T-cell (primary cell): ENCODE measurements around the gene GABRR3. TPM values are rescaled to one million over a fixed set of nuclear protein-coding genes. Genes with fewer than 3 reads are reported as not detected.

Source experiments
- ATAC-seq, 4 experiments: fragments of 200-7000 bp in 3 of 4; fragments of 150-1000 bp in 1 of 4; cut with Tn5 transposase; replicated peaks in 1 of 4; 1 replicate in 3 of 4; 2 replicates in 1 of 4; pipeline ENCODE4 v1.10.0; 2021; ENCODE audit warnings: moderate library complexity in 3 of 4, mild to moderate bottlenecking in 2 of 4, moderate number of reproducible peaks in 1 of 4
- CTCF ChIA-PET, 2 donors: fragments of 300-600 bp; sonication (Branson Sonifier 250); formaldehyde crosslinking; loops; one replicate each; lab custom pipeline; 2022; ENCODE audit warnings: antibody characterized with exemption in 2 of 2; lab: Charles Lee
- POLR2A ChIA-PET, 2 donors: fragments of 300-600 bp; sonication (Branson Sonifier 250); formaldehyde crosslinking; loops; one replicate each; lab custom pipeline; 2022; ENCODE audit warnings: antibody characterized with exemption in 2 of 2; lab: Charles Lee
- DNase-seq, 35 experiments: peaks; one replicate each; pipeline versions ENCODE4 v3.0.0 to v3.0.0-alpha.2; 2013 to 2023
- H3K27ac ChIP-seq: one replicate; pipeline ENCODE4 v1.5.1; 2013; ENCODE audit warnings: low read length
- H3K27me3 ChIP-seq, 2 experiments: replicated peaks in 1 of 2; 1 replicate in 1 of 2; 2 replicates in 1 of 2; pipeline versions ENCODE4 v1.6.1 to v1.7.0; 2013; ENCODE audit warnings: low read length in 1 of 2, mixed read lengths in 1 of 2; ENCODE audit not compliant: control insufficient read depth in 2 of 2, insufficient read depth in 2 of 2; ENCODE audit errors: extremely low read depth in 1 of 2
- H3K36me3 ChIP-seq, 2 donors: 1 replicate in 1 of 2; 2 replicates in 1 of 2; pipeline versions ENCODE4 v1.6.1 to v1.7.0; 2013; ENCODE audit warnings: low read length in 1 of 2; ENCODE audit not compliant: control insufficient read depth in 2 of 2, insufficient read depth in 1 of 2; ENCODE audit errors: extremely low read depth in 1 of 2
- H3K4me1 ChIP-seq, 2 experiments: 1 replicate in 1 of 2; 2 replicates in 1 of 2; pipeline versions ENCODE4 v1.6.1 to v1.7.0; 2013; ENCODE audit warnings: low read length in 2 of 2, mixed read lengths in 1 of 2; ENCODE audit not compliant: insufficient read depth in 2 of 2, control insufficient read depth in 1 of 2; ENCODE audit errors: extremely low read depth in 1 of 2
- H3K4me3 ChIP-seq, 2 donors: 1 replicate in 1 of 2; 2 replicates in 1 of 2; pipeline versions ENCODE4 v1.5.1 to v1.7.0; 2013; ENCODE audit warnings: mild to moderate bottlenecking in 2 of 2, low read length in 1 of 2, moderate library complexity in 1 of 2; ENCODE audit not compliant: control insufficient read depth in 1 of 2; ENCODE audit errors: extremely low read depth in 1 of 2
- H3K9me3 ChIP-seq: 2 replicates; pipeline ENCODE4 v1.7.0; 2013
- H3K27ac Mint-ChIP-seq, 2 donors: one replicate each; pipeline ENCODE4 v1.8.0; 2020 to 2021; ENCODE audit warnings: mild to moderate bottlenecking in 2 of 2, mixed read lengths in 2 of 2
- H3K27me3 Mint-ChIP-seq, 2 donors: one replicate each; pipeline ENCODE4 v1.8.0; 2021 to 2022; ENCODE audit warnings: mixed read lengths in 2 of 2
- H3K36me3 Mint-ChIP-seq: one replicate; pipeline ENCODE4 v1.8.0; 2021; ENCODE audit warnings: mixed read lengths
- H3K4me1 Mint-ChIP-seq, 3 donors: one replicate each; pipeline ENCODE4 v1.8.0; 2020 to 2022; ENCODE audit warnings: mixed read lengths in 3 of 3, mild to moderate bottlenecking in 1 of 3
- H3K4me3 Mint-ChIP-seq, 3 donors: one replicate each; pipeline ENCODE4 v1.8.0; 2020 to 2022; ENCODE audit warnings: mild to moderate bottlenecking in 3 of 3, mixed read lengths in 3 of 3, moderate library complexity in 3 of 3
- H3K9me3 Mint-ChIP-seq, 3 donors: one replicate each; pipeline ENCODE4 v1.8.0; 2020 to 2022; ENCODE audit warnings: mixed read lengths in 3 of 3
- WGBS: methylation state at CpG from one replicate; pipeline ENCODE4 v1.1.5; 2013; ENCODE audit warnings: missing lambda C conversion rate; ENCODE audit not compliant: insufficient coverage; 5-methylcytosine and 5-hydroxymethylcytosine counted together
- total RNA-seq, 35 experiments: library from RNA in 6 of 35; stranded (reverse) in 6 of 35; fragments of 120-200 nt in 1 of 35; gene quantifications; one replicate each; pipeline versions ENCODE4 v1.2.1 to v1.2.4 and lab custom pipeline; 2013 to 2026

The GABRR3 gene
- total RNA-seq, 5 donors from 2014 or later (not counting 1 experiment from before 2014, with no cell fraction given) = not detected

GRCh38 chr3:97970956-97971620, 64.0 kb downstream of the GABRR3 start:
- H3K27me3 Mint-ChIP-seq = no peaks in the 10 kb centered on the region
- peaks cover 10% of the 10 kb centered on the region for H3K36me3 Mint-ChIP-seq
- no peaks in the 10 kb centered on the region for H3K9me3 Mint-ChIP-seq
- ATAC-seq (no peak), DNase-seq (no peak)
- H3K9me3 ChIP-seq = no peaks in the 10 kb centered on the region
- peak overlapping the region; percentile 8 for H3K27ac ChIP-seq
- ChIA-PET POLR2A (interaction anchor here in 1 of 2 donors (1.3 kb wide), 1 partner anchor 149 kb away, joined by 6 read pairs; the partner anchor contains the start of gene CRYBG3), CTCF (interaction anchor here (0.7 to 1.5 kb wide), 8 partner anchors 20 to 177 kb away, joined by 3 to 8 read pairs (median 4); partner anchors contain the start of gene CRYBG3 (in 1 of the 2))
- peak overlapping the region; percentile 86 to 87 for H3K27ac Mint-ChIP-seq
- WGBS = 84% methylated on average over 7 of the region's 9 CpGs
- no peaks in the 10 kb centered on the region for H3K27me3 ChIP-seq
- peak overlapping the region; percentile 54 to 72 for H3K4me3 ChIP-seq
- peak overlapping the region; percentile 80 to 88 (median 85) for H3K4me3 Mint-ChIP-seq
- H3K4me1 ChIP-seq = peaks cover 9 to 21% of the 10 kb centered on the region in 2 experiments
- H3K36me3 ChIP-seq = peaks cover 0 to 8% of the 10 kb centered on the region in 2 donors
- H3K4me1 Mint-ChIP-seq = peaks cover 64 to 80% (median 73%) of the 10 kb centered on the region in 3 donors

DNA sequence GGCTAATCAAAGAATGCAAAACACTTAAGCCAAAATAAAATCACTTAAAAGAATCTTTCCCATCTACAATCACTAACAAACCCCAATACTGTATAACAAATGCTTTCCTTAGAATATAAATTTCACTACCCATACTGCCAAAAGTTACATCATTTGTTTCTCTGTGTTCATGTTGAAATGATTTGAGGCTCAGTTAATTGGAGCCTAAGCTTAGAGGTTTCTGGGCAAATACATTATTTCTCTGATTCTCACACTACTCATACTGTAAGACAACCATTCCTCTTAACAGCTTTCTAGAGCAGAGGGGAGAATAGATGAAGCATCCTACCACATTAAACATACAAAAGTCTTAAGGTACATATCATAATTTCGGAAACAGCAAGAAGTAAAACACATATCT, 65.0 kb downstream of the GABRR3 start:
- H3K27ac Mint-ChIP-seq = no peak overlapping the region

GRCh38 chr3:97969541-97969940, 65.6 kb downstream of the GABRR3 start:
- POLR2A ChIA-PET = no interaction called here

More for the DNA sequence above, 65.0 kb downstream of the GABRR3 start:
- ATAC-seq (no peak), DNase-seq (no peak)
- no peaks in the 10 kb centered on the region for H3K9me3 ChIP-seq
- H3K27me3 ChIP-seq = no peaks in the 10 kb centered on the region
- ChIA-PET CTCF (interaction anchor here in 1 of 2 donors (0.8 kb wide), 1 partner anchor 51 kb away, joined by 4 read pairs; no protein-coding TSS in a partner anchor), POLR2A (no interaction called here)
- peaks cover 18% of the 10 kb centered on the region for H3K36me3 Mint-ChIP-seq
- WGBS = no CpG with 5 or more reads among the region's 1 CpG
- no peaks in the 10 kb centered on the region for H3K27me3 Mint-ChIP-seq
- H3K9me3 Mint-ChIP-seq = no peaks in the 10 kb centered on the region
- no peak overlapping the region for H3K27ac ChIP-seq
- no peak overlapping the region for H3K4me3 ChIP-seq
- peaks cover 9 to 21% of the 10 kb centered on the region in 2 experiments for H3K4me1 ChIP-seq
- H3K4me1 Mint-ChIP-seq = peaks cover 72 to 83% (median 82%) of the 10 kb centered on the region in 3 donors
- H3K4me3 Mint-ChIP-seq = peak overlapping the region in 1 of 3 donors; percentile 80
- H3K36me3 ChIP-seq = peaks cover 0 to 14% of the 10 kb centered on the region in 2 donors

GRCh38 chr3:97968376-97968775, 66.7 kb downstream of the GABRR3 start:
- H3K4me1 Mint-ChIP-seq = peaks cover 82 to 88% (median 88%) of the 10 kb centered on the region in 3 donors
- H3K4me3 ChIP-seq = no peak overlapping the region
- H3K4me1 ChIP-seq = peaks cover 9 to 23% of the 10 kb centered on the region in 2 experiments
- H3K36me3 ChIP-seq = peaks cover 0 to 18% of the 10 kb centered on the region in 2 donors
- ATAC-seq (no peak), DNase-seq (no peak)
- peaks cover 31% of the 10 kb centered on the region for H3K36me3 Mint-ChIP-seq
- no peaks in the 10 kb centered on the region for H3K9me3 ChIP-seq
- ChIA-PET POLR2A (no interaction called here), CTCF (interaction anchor here in 1 of 2 donors (1.0 kb wide), 1 partner anchor 629 kb away, joined by 3 read pairs; no protein-coding TSS in a partner anchor)
- H3K27me3 ChIP-seq = no peaks in the 10 kb centered on the region
- no CpG with 5 or more reads among the region's 1 CpG for WGBS
- no peak overlapping the region for H3K27ac Mint-ChIP-seq
- peak overlapping the region in 1 of 3 donors; percentile 0 for H3K4me3 Mint-ChIP-seq
- no peak overlapping the region for H3K27ac ChIP-seq
- H3K27me3 Mint-ChIP-seq = no peaks in the 10 kb centered on the region
- H3K9me3 Mint-ChIP-seq = no peaks in the 10 kb centered on the region

More at GRCh38 chr3:97969541-97969940, 65.6 kb downstream of the GABRR3 start:
- H3K9me3 Mint-ChIP-seq = no peaks in the 10 kb centered on the region
- no peaks in the 10 kb centered on the region for H3K27me3 ChIP-seq
- 90% methylated on average over 4 of the region's 5 CpGs for WGBS
- peaks cover 9 to 21% of the 10 kb centered on the region in 2 experiments for H3K4me1 ChIP-seq
- H3K27ac ChIP-seq = no peak overlapping the region
- CTCF ChIA-PET = interaction anchor here in 1 of 2 donors (0.8 kb wide), 1 partner anchor 52 kb away, joined by 4 read pairs; no protein-coding TSS in a partner anchor
- no peak overlapping the region for H3K4me3 ChIP-seq
- peak overlapping the region in 1 of 3 donors; percentile 80 for H3K4me3 Mint-ChIP-seq
- no peak for ATAC-seq
- no peak overlapping the region for H3K27ac Mint-ChIP-seq
- H3K36me3 Mint-ChIP-seq = peaks cover 22% of the 10 kb centered on the region
- peaks cover 76 to 83% (median 80%) of the 10 kb centered on the region in 3 donors for H3K4me1 Mint-ChIP-seq
- DNase-seq = no peak
- H3K36me3 ChIP-seq = peaks cover 0 to 14% of the 10 kb centered on the region in 2 donors
- no peaks in the 10 kb centered on the region for H3K9me3 ChIP-seq
- H3K27me3 Mint-ChIP-seq = no peaks in the 10 kb centered on the region

DNA sequence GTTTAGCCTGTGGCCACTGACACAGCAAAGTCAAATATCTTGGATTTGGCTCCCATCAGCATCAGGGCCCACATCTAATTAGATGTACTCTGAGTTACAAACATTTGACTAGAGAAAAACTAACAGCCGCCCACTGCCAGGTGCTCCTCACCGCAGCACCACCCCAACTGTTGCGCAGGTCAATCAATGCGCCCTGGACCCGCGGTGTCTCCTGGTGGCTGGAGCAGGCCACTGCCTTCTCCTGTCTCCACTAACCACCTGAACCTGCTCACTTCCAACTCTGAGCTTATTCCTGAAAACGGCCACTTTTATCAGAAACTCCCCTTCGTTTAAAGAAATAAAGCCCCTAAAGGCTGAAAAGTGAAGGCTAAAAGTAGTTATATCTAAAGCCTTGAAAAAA, 67.1 kb downstream of the GABRR3 start:
- H3K27ac ChIP-seq = no peak overlapping the region
- H3K4me1 Mint-ChIP-seq = peaks cover 79 to 86% (median 85%) of the 10 kb centered on the region in 3 donors
- peak overlapping the region in 1 of 3 donors; percentile 0 for H3K4me3 Mint-ChIP-seq
- H3K4me3 ChIP-seq = no peak overlapping the region
- ATAC-seq (no peak), DNase-seq (no peak)
- H3K9me3 Mint-ChIP-seq = no peaks in the 10 kb centered on the region
- no peaks in the 10 kb centered on the region for H3K27me3 Mint-ChIP-seq
- peaks cover 9 to 21% of the 10 kb centered on the region in 2 experiments for H3K4me1 ChIP-seq
- peaks cover 0 to 18% of the 10 kb centered on the region in 2 donors for H3K36me3 ChIP-seq
- H3K9me3 ChIP-seq = no peaks in the 10 kb centered on the region
- CTCF ChIA-PET = interaction anchor here in 1 of 2 donors (1.0 kb wide), 1 partner anchor 630 kb away, joined by 3 read pairs; no protein-coding TSS in a partner anchor
- WGBS = 97% methylated on average over 5 of the region's 8 CpGs
- H3K36me3 Mint-ChIP-seq = peaks cover 31% of the 10 kb centered on the region
- H3K27ac Mint-ChIP-seq = no peak overlapping the region
- H3K27me3 ChIP-seq = no peaks in the 10 kb centered on the region
- POLR2A ChIA-PET = no interaction called here

GRCh38 chr3:97960993-97961766, 73.9 kb downstream of the GABRR3 start:
- no peaks in the 10 kb centered on the region for H3K27me3 Mint-ChIP-seq
- Histone ChIP-seq H3K9me3 (no peaks in the 10 kb centered on the region), H3K4me1 (peaks cover 0 to 2% of the 10 kb centered on the region in 2 experiments), H3K27me3 (no peaks in the 10 kb centered on the region), H3K27ac (no peak overlapping the region), H3K36me3 (peaks cover 5 to 65% of the 10 kb centered on the region in 2 donors), H3K4me3 (no peak overlapping the region)
- ChIA-PET POLR2A (interaction anchor here in 1 of 2 donors (0.6 kb wide), 1 partner anchor 40 kb away, joined by 4 read pairs; no protein-coding TSS in a partner anchor), CTCF (interaction anchor here in 1 of 2 donors (1.1 kb wide), 1 partner anchor 169 kb away, joined by 3 read pairs; no protein-coding TSS in a partner anchor)
- no peak overlapping the region for H3K4me3 Mint-ChIP-seq
- peaks cover 61% of the 10 kb centered on the region for H3K36me3 Mint-ChIP-seq
- no peak overlapping the region for H3K27ac Mint-ChIP-seq
- no peaks in the 10 kb centered on the region for H3K9me3 Mint-ChIP-seq
- ATAC-seq = no peak
- no peak for DNase-seq
- WGBS = no CpG with 5 or more reads among the region's 8 CpGs
- peaks cover 36 to 41% (median 39%) of the 10 kb centered on the region in 3 donors for H3K4me1 Mint-ChIP-seq
